Brain microvascular endothelial cell (primary cell): ENCODE measurements around the gene GALNT18.

ENCODE experiments used
- DNase-seq: peaks from one replicate; pipeline ENCODE4 v3.0.0-alpha.2; 2020
- H3K27ac ChIP-seq: fragments of 250-450 bp; sonication (Bioruptor Pico); 2 replicates; pipeline ENCODE4 v1.5.1; 2020; ENCODE audit warnings: mild to moderate bottlenecking, moderate library complexity
- H3K27me3 ChIP-seq: fragments of 250-450 bp; sonication (Bioruptor Pico); replicated peaks from 2 replicates; pipeline ENCODE4 v1.5.1; 2020; ENCODE audit warnings: mild to moderate bottlenecking
- H3K36me3 ChIP-seq: fragments of 250-450 bp; sonication (Bioruptor Pico); replicated peaks from 2 replicates; pipeline ENCODE4 v1.5.1; 2020; ENCODE audit warnings: mild to moderate bottlenecking
- H3K4me3 ChIP-seq: 2 replicates; pipeline ENCODE4 v1.5.1; 2011; ENCODE audit warnings: low read depth, mild to moderate bottlenecking, control low read depth, low read length, moderate library complexity
- CTCF ChIP-seq: IDR thresholded peaks from 2 replicates; pipeline ENCODE4 v1.5.1; 2011; ENCODE audit warnings: low read depth, mild to moderate bottlenecking, moderate library complexity, low read length, control low read depth, inconsistent platforms; ENCODE audit errors: missing control alignments
- in situ Hi-C: cut with HindIII; loops from 2 replicates; pipeline ENCODE4 v1.10.0; 2017; ENCODE audit warnings: low sequenced_read_pairs, low pct_ligation_motif_present

The GALNT18 gene

GRCh38 chr11:11313426-11313825, 308.4 kb downstream of the GALNT18 start:
- in situ Hi-C loops: no loop called here
- Histone ChIP-seq H3K4me3 (no peak overlapping the region), H3K27ac (no peak overlapping the region), H3K36me3 (no peaks in the 10 kb centered on the region), H3K27me3 (no peaks in the 10 kb centered on the region)
- peak; percentile 11 for DNase-seq
- TF ChIP-seq CTCF: no peak

GRCh38 chr11:11312738-11313137, 309.1 kb downstream of the GALNT18 start:
- Histone ChIP-seq H3K4me3 (no peak overlapping the region), H3K36me3 (no peaks in the 10 kb centered on the region), H3K27ac (no peak overlapping the region), H3K27me3 (no peaks in the 10 kb centered on the region)
- in situ Hi-C loops: no loop called here
- DNase-seq: no peak
- TF ChIP-seq CTCF: no peak

GRCh38 chr11:11311169-11311568, 310.6 kb downstream of the GALNT18 start:
- no peak for DNase-seq
- Histone ChIP-seq H3K36me3 (no peaks in the 10 kb centered on the region), H3K4me3 (no peak overlapping the region), H3K27me3 (no peaks in the 10 kb centered on the region), H3K27ac (no peak overlapping the region)
- TF ChIP-seq CTCF: no peak
- in situ Hi-C loops: no loop called here

GRCh38 chr11:11309906-11310305, 311.9 kb downstream of the GALNT18 start:
- H3K27ac ChIP-seq: no peak overlapping the region
- no peak for DNase-seq
- no peak for TF ChIP-seq CTCF
- no peak overlapping the region for H3K4me3 ChIP-seq
- H3K27me3 ChIP-seq: no peaks in the 10 kb centered on the region
- no peaks in the 10 kb centered on the region for H3K36me3 ChIP-seq
- in situ Hi-C loops: no loop called here

GRCh38 chr11:11308249-11308648, 313.6 kb downstream of the GALNT18 start:
- in situ Hi-C loops: no loop called here
- Histone ChIP-seq H3K4me3 (no peak overlapping the region), H3K27me3 (no peaks in the 10 kb centered on the region), H3K27ac (no peak overlapping the region), H3K36me3 (no peaks in the 10 kb centered on the region)
- DNase-seq: no peak
- TF ChIP-seq CTCF: no peak

GRCh38 chr11:11306855-11307254, 314.9 kb downstream of the GALNT18 start:
- DNase-seq: peak; percentile 80
- no peaks in the 10 kb centered on the region for H3K27me3 ChIP-seq
- no peaks in the 10 kb centered on the region for H3K36me3 ChIP-seq
- H3K4me3 ChIP-seq: no peak overlapping the region
- TF ChIP-seq CTCF: no peak
- no peak overlapping the region for H3K27ac ChIP-seq
- in situ Hi-C loops: no loop called here
